HG03066 (cell line): Measurements from ENCODE around the gene SPARC.
"Not testable (repeated sequence)": the region's sequence is repeated elsewhere in the genome, so short reads cannot be mapped to it uniquely, and the experiment has no call there.

Experiments
- ATAC-seq: cut with Tn5 transposase; IDR thresholded peaks from one replicate; pipeline ENCODE4 v1.9.1; 2021; ENCODE audit warnings: low read depth; ENCODE audit not compliant: unreplicated experiment

SPARC gene, protein sequence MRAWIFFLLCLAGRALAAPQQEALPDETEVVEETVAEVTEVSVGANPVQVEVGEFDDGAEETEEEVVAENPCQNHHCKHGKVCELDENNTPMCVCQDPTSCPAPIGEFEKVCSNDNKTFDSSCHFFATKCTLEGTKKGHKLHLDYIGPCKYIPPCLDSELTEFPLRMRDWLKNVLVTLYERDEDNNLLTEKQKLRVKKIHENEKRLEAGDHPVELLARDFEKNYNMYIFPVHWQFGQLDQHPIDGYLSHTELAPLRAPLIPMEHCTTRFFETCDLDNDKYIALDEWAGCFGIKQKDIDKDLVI

DNA sequence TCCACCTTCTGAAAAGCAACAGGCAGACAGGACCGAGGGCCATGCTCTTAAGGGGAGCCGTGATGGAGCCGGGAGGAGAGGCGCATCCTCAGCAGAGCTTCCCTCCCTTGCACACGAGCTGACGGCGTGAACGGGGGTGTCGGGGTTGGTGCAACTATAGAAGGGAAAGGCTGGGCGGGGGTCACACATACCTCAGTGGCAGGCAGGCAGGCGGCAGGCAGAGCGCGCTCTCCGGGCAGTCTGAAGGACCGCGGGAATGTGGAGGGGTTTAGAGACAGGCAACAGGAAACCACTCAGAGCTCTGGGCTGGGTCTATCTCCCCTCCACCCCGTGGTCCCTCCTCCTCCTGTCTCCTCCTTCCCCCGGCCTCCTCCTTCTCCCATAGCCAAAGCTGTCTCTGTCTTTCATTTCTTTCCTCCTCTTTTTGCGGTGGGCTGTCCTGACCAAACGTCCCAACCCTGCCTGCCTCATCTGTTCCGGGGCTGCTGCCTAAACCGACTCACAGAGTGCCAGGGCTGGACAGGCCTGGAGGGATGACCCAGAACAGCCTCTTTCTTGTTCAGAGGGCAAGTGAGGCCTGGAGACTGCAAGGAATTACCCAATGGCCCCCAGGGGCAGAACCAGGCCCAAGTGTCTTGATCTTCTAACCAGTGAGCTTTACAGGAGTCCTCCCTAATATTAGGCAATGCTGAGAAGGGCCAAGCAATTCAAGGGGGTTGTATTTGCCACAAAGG, at the start of gene SPARC:
SPARC (minus strand) TSS at position 242 of the 734 bp plus-strand sequence. CDS start 10,727 bp downstream, outside the sequence.
- ATAC-seq, result peak; percentile 85

DNA sequence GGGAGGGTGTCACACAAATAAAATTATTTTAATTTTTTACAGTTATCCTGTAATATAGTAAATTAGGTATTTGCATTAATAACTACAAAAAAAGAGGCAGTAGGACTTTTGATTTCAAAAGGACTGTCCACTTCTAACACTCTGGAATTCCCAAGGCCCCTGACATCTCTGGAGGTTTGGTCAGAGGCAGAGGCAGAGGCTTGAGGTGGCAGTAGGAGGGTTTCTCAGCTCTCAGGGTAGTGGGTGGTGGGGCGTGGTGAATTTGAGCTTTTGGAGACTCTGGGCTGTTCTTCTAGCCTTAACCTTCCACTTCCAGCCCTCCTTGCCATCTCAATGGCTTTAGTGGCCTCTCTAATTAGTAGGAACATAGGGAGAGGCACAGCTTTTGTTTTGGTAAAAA, 48.9 kb upstream of the SPARC start:
- ATAC-seq, result no peak

- ATAC-seq, result no peak
These were observed 47.3 kb upstream of the SPARC start for GRCh38 chr5:151734064-151734408.

DNA sequence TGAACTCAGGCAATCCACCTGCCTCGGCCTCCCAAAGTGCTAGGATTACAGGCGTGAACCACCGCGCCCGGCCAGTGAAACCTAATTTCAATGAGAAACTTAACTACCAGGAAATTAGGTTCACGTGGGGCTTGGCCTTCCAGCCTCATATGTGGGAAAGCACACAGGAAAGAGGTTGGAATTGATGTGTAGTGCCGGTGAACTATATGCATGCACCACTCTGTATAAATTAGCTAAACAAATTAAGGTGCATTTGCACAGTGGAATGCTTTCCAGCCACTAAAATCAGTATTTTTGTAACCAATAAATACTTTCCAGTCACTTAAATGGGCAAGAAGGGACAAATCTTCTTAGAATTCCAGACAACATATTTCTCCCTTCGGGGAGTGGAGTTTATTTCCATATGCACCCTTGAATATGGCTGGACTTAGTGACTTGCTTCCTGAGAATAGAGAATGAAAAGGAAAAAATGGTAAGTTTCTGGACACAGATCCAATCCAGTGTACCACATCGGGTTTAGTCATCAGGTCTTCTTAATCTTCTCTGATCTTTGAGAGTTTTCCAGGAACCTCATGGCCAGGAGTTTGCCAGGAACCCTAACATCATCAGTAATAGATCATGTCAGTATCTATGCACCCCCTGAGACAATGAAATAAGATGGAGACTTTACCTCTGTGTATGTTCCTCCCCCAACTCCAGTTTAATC, 46.8 kb upstream of the SPARC start:
- ATAC-seq, result no peak

DNA sequence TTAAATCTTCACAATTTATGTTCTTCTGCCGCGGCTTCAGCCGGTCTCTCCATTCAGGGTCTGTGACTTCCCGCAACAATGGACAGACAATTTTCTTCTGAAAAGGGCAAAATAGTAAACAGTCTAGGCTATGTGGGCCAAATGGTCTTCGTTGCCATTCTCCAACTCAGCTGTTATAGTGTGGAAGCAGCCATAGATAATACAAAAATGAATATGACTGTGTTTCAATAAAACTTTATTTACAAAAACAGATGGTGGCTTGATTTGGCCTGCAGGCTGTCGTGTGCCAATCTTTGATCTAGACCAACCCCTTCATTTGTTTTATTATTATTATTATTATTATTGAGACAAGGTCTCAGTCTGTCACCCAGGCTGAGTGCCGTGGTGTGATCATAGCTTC, 43.7 kb upstream of the SPARC start:
- no peak for ATAC-seq

GRCh38 chr5:151729597-151729996, 42.9 kb upstream of the SPARC start:
- not testable (repeated sequence) for ATAC-seq

- no peak for ATAC-seq
These were observed 37.6 kb upstream of the SPARC start for GRCh38 chr5:151724360-151724759.

DNA sequence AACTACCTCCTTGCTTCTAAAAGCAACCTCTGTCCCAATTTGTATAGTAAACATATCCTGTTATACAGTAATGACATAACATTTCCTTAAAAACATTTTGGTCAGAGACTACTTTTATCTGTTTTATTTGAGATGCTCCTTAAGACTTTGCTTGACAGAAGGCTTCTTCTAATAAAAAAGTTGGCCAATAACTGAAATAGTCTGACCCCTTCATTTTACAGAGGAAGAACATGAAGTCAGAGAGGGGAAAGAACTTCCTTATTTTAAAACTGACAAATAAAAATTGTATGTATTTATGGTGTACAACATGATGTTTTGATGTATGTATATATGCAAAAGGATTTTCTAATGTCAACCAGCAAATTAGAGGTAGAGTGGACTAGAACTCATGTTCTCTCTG, 35.8 kb upstream of the SPARC start:
- no peak for ATAC-seq

DNA sequence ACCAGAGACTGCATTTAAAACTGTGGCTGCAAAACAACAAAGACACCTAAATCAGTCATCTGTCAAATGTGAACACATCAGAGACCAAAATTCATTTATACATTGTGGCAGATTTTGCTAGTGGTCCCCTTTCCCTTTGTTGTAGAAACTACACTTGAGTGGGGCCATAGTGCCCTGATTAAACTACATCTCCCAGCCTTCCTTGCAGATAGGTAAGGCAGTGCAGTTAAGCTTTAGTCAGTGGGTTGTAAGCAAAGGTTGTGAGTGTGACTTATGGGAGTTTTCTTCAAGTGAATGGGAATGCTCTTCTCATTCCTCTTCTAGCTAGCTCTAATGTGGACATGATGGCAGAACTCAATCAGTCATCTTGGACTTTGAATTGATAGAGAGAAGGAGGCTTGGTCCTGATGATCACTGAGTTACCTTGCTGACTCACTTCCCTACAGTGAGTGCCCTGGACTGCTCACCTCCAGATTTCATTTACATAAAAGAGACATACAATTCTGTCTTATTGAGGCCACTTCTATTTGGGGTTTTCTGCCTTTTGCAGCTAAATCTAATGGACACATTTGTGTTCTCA, 35.2 kb upstream of the SPARC start:
- ATAC-seq, result no peak

DNA sequence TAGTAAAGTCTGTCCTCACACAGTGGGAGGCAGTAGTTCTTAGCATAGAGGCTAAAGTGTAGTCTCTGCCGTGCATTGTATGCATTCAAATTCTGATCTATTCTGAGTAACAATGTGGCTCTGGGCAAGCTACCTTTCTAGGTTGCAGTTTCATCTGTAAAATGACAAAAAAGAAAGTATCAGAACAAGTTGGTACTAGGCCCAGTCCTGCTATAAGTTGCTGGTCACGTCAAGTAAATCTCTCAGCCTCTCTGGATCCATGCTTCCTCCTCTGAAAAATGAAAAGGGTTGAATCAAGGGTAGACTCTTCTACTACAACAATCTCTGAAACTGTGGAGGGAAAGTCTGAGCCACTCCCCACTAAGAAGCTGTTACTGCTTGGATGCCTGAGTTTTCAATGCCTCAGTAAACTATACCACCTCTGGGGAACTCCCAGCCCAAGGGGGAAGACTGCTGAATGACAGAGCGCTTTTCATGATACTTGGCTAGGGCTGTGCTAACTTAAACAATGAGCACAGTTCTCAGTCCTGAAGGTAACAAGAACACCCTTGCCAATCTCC, 34.5 kb upstream of the SPARC start:
- peak; percentile 80 for ATAC-seq

- no peak for ATAC-seq
These were observed 33.5 kb upstream of the SPARC start for GRCh38 chr5:151720215-151720614.

DNA sequence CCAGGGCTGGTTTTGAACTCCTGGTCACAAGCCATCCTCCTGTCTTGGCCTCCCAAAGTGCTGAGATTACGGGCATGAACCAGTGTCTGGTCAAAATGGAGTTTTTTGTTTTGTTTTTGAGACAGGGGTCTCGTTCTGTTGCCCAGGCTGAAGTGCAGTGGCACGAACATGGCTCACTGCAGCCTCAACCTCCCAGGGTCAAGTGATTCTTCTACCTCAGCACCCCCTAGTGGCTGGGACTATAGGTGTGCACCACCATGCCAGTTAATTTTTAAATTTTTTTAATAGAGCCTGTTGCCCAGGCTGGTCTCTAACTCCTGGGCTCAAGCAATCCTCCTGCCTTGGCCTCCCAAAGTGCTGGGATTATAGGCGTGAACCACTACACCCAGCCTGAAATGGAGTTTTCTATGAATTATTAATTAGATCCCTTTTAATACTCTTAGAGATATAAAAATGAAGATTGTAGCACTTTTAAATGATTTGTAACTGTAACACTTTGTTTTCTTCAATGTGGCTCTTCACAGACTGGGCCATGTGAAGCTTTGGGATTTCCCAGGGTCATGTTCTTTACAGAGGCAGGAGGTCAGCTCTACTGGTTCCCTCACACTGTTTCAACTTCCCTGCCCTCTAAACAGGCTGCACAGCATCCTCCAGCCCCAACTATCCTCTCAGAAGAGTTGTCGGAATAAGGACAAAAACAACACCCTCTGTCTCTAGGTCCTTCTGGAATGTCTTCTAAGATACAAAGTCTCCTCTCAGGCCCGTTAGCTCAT, 32.7 kb upstream of the SPARC start:
- ATAC-seq, result no peak

GRCh38 chr5:151718646-151719045, 31.9 kb upstream of the SPARC start:
- no peak for ATAC-seq

- no peak for ATAC-seq
These were observed 31.4 kb upstream of the SPARC start for GRCh38 chr5:151718153-151718552.

DNA sequence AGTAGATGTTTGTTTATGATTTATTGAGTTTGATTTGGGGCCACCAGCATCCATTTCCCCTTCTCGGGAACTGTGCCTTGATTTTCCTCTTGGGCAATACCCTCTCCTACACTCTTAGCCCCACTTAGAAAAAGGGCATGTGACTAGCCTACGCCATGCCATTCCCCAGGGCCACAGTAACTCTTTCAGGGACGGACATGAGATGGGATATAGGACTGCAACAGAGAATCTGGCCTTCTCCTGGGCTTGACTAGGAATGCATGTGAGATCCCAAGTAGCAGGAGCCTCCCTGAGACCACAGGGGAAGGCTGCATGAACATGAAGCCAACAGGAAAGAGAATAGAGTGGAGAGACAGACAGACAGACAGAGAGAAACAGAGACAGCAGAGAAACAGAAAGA, 30.7 kb upstream of the SPARC start:
- ATAC-seq, result no peak

DNA sequence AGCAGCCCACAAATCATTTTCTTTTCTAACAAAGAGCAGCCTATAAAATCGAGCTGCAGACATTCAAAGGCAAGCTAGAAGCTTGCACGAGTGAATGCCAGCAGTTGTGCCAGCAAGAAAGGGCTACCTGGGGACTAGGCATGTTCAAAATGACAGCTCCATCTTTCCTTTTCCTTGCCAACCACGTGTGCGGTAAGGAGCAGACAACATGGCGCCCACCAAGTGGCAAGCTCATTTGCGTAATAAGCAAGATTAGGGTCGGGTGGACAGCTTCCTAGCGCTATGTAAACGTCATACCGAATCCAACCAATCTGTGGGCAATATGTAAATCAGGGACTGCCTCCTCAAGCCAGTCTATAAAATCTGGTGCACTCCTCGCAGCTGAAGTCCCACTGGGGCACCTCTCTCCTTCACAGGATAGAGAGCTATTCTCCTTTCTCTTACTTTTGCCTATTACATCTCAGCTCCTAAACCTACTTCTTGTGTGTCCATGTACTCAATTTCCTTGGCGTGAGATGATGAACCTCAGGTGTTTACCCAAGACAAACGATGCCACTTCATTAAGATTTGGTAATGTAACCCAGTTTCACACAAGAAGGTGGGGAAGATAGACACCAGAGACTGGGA, 22.5 kb upstream of the SPARC start:
- ATAC-seq, result no peak

DNA sequence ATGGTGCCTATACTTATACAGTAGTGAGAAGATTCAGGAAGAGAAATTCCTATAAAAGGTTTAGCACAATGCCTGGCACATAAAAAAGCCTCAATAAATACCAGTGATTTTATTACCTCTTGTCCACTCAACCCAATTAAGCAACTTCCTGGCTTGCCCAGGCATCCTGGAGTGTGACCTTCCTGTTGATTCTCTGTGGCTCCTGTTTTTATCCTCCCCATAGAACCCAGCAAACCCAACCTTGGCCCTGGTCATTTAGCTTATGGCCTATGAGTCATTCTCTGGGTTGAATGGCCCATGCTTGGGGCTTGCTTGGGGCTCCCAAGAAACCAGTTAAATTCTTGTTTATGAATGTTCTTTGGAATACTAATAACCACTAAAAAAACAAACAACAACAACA, 21.4 kb upstream of the SPARC start:
- ATAC-seq, result no peak

DNA sequence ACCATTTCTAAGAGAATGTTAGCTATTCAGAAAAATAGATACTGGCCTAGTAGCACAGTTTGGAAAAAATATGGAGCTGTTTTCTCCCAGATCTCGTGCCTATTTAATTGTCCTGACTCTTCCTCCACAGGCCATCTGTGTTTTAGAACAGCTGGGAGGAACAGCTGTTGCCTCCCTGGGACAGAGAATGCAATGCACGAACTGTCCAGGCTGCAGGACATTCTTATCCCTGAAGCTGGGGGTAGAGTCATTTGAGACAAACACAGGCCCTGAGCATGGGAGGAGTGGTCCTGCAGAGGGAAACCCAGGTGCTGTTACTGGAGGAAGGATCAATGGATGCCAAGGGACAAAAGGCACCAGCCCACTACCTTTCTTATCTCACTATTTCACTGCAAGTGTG, 20.9 kb upstream of the SPARC start:
- ATAC-seq, result no peak

- ATAC-seq, result no peak
These were observed 20.2 kb upstream of the SPARC start for GRCh38 chr5:151706906-151707305.

GRCh38 chr5:151703780-151704179, 17.1 kb upstream of the SPARC start:
- ATAC-seq, result no peak
